BJ (cell line): ENCODE data around the gene AGTR2. TPM values are rescaled to one million over a fixed set of nuclear protein-coding genes. Genes with fewer than 3 reads are reported as not detected.
"Not testable (repeated sequence)": the region's sequence is repeated elsewhere in the genome, so short reads cannot be mapped to it uniquely, and the experiment has no call there.

Experiments
- CTCF ChIA-PET: fragments of 350-600 bp; formaldehyde crosslinking; extraction: SDS; loops from one replicate; lab custom pipeline; 2021; ENCODE audit warnings: antibody characterized with exemption, inconsistent platforms; lab: Yijun Ruan, JAX
- POLR2A ChIA-PET: fragments of 300-600 bp; sonication (Branson Sonifier 250); formaldehyde crosslinking; extraction: SDS; loops from one replicate; lab custom pipeline; 2021; ENCODE audit warnings: antibody characterized with exemption; lab: Charles Lee
- DNase-seq: peaks from one replicate; pipeline ENCODE4 v3.0.0-alpha.2; 2011; ENCODE audit warnings: low read depth
- H3K27me3 ChIP-seq: 2 replicates; pipeline ENCODE4 v1.6.0; 2011; ENCODE audit warnings: low read length; ENCODE audit not compliant: control insufficient read depth, insufficient read depth
- H3K36me3 ChIP-seq: 2 replicates; pipeline ENCODE4 v1.5.1; 2011; ENCODE audit warnings: low read length; ENCODE audit not compliant: control insufficient read depth, insufficient read depth
- H3K4me3 ChIP-seq: 2 replicates; pipeline ENCODE4 v1.5.1; 2011; ENCODE audit warnings: low read depth, mild to moderate bottlenecking, control low read depth, low read length
- polyA plus RNA-seq: library from polyadenylated mRNA; depleted of rRNA; stranded (reverse); fragments of >200 nt; gene quantifications from 2 replicates; pipeline ENCODE4 v1.2.3, GENCODE V29; 2011
- TF ChIP-seq, protein P1 (sequence below): IDR thresholded peaks from 2 replicates; pipeline ENCODE4 v1.5.1; 2011; ENCODE audit warnings: low read depth, mild to moderate bottlenecking, control low read depth, inconsistent platforms, low read length, moderate library complexity; ENCODE audit not compliant: insufficient read depth

AGTR2 gene
- polyA plus RNA-seq, 1 experiment, result not detected

DNA sequence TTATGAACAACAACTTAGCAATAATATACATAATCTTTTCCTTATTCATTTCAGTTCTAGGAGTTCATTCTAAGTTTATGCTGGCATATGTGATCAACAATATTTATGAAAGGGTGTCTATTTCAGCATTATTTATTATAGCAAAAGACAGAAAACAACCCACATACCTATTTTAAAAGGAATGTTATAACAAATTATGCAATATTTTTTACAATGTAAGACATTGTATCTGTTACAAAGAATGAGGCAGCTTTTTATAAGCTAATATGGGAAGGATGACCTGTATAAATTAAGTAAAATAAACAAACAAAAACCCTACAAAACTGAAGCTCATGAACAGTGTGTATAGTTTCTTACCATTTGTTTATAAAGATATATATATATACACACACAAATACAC is 42.7 kb downstream of the AGTR2 start:
- ChIA-PET POLR2A (no interaction called here), CTCF (no interaction called here)
- H3K27me3 ChIP-seq, result no peaks in the 10 kb centered on the region
- no peak for DNase-seq
- TF ChIP-seq, protein P1, sequence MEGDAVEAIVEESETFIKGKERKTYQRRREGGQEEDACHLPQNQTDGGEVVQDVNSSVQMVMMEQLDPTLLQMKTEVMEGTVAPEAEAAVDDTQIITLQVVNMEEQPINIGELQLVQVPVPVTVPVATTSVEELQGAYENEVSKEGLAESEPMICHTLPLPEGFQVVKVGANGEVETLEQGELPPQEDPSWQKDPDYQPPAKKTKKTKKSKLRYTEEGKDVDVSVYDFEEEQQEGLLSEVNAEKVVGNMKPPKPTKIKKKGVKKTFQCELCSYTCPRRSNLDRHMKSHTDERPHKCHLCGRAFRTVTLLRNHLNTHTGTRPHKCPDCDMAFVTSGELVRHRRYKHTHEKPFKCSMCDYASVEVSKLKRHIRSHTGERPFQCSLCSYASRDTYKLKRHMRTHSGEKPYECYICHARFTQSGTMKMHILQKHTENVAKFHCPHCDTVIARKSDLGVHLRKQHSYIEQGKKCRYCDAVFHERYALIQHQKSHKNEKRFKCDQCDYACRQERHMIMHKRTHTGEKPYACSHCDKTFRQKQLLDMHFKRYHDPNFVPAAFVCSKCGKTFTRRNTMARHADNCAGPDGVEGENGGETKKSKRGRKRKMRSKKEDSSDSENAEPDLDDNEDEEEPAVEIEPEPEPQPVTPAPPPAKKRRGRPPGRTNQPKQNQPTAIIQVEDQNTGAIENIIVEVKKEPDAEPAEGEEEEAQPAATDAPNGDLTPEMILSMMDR, result no peak
- H3K4me3 ChIP-seq, result no peak overlapping the region
- no peaks in the 10 kb centered on the region for H3K36me3 ChIP-seq

DNA sequence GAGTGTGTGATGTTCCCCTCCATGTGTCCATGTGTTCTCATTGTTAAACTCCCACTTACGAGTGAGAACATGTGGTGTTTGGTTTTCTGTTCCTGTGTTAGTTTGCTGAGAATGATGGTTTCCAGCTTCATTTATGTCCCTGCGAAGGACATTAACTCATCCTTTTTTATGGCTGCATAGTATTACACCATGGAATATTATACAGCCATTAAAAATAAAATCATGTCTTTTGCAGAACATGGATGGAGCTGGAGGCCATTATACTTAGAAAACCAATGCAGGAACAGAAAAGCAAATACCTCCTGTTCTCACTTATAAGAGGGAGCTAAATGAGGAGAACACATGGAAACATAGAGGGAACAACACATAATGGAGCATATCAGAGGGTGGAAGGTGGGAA is 46.5 kb downstream of the AGTR2 start:
- DNase-seq, POLR2A ChIA-PET, H3K4me3 ChIP-seq, CTCF ChIA-PET, H3K27me3 ChIP-seq, H3K36me3 ChIP-seq: not testable (repeated sequence)
